AG10803 (cell line): ENCODE measurements around the gene SDR42E2.

Source experiments
- DNase-seq: peaks from one replicate; pipeline ENCODE4 v3.0.0; 2010; ENCODE audit warnings: low read depth
- H3K4me3 ChIP-seq: 2 replicates; pipeline ENCODE4 v1.5.1; 2011; ENCODE audit warnings: mild to moderate bottlenecking, low read length, control low read depth
- CTCF ChIP-seq: conservative IDR thresholded peaks from 2 replicates; pipeline ENCODE4 v1.5.1; 2011; ENCODE audit warnings: mild to moderate bottlenecking, low read length, control low read depth, inconsistent platforms

The SDR42E2 gene

GRCh38 chr16:22206842-22207714, 44.8 kb downstream of the SDR42E2 start:
- no peak for TF ChIP-seq CTCF
- H3K4me3 ChIP-seq, result peak overlapping the region; percentile 79
- peak; percentile 67 for DNase-seq

- peak overlapping the region; percentile 79 for H3K4me3 ChIP-seq
- no peak for TF ChIP-seq CTCF
- DNase-seq, result no peak
Measured at GRCh38 chr16:22207715-22208360, 45.5 kb downstream of the SDR42E2 start.

- no peak overlapping the region for H3K4me3 ChIP-seq
- no peak for TF ChIP-seq CTCF
- DNase-seq, result no peak
Measured at GRCh38 chr16:22210285-22210684, 48.0 kb downstream of the SDR42E2 start.

GRCh38 chr16:22210854-22211253, 48.5 kb downstream of the SDR42E2 start:
- no peak for DNase-seq
- no peak overlapping the region for H3K4me3 ChIP-seq
- TF ChIP-seq CTCF, result no peak

- no peak for DNase-seq
- no peak overlapping the region for H3K4me3 ChIP-seq
- no peak for TF ChIP-seq CTCF
Measured at GRCh38 chr16:22213236-22213635, 50.9 kb downstream of the SDR42E2 start.

GRCh38 chr16:22213801-22214200, 51.5 kb downstream of the SDR42E2 start:
- no peak for TF ChIP-seq CTCF
- DNase-seq, result no peak
- H3K4me3 ChIP-seq, result no peak overlapping the region

- no peak for TF ChIP-seq CTCF
- no peak for DNase-seq
- no peak overlapping the region for H3K4me3 ChIP-seq
Measured at GRCh38 chr16:22214402-22214801, 52.1 kb downstream of the SDR42E2 start.
